ENCODE data around the gene PPT1.

Gene PPT1

GRCh38 chr1:40073062-40073461 lies 24.0 kb downstream of the PPT1 start:
- H3K36me3 ChIP-seq (ENCODE audit: low read depth) = peaks cover 90% of the 10 kb centered on the region
- H3K4me1 ChIP-seq (ENCODE audit: insufficient read depth, poor library complexity, severe bottlenecking) = peaks cover 13% of the 10 kb centered on the region
- H3K9me3 ChIP-seq (ENCODE audit: severe bottlenecking) = no peaks in the 10 kb centered on the region
- DNase-seq (ENCODE audit: low spot score) (no peak), ATAC-seq (ENCODE audit: low read depth) (no peak)
- H3K27ac ChIP-seq (ENCODE audit: poor library complexity, severe bottlenecking) = no peak overlapping the region
- no peaks in the 10 kb centered on the region for H3K27me3 ChIP-seq (ENCODE audit: insufficient read depth, poor library complexity, severe bottlenecking)
- no peak overlapping the region for H3K4me3 ChIP-seq (ENCODE audit: severe bottlenecking)
- no peak for TF ChIP-seq CTCF (IDR thresholded peaks at IDR 0.05; ENCODE audit: poor library complexity, severe bottlenecking)

- ATAC-seq (ENCODE audit: low read depth) = no peak
- DNase-seq (ENCODE audit: low spot score) = no peak
- no peak overlapping the region for H3K27ac ChIP-seq (ENCODE audit: poor library complexity, severe bottlenecking)
- H3K4me3 ChIP-seq (ENCODE audit: severe bottlenecking) = no peak overlapping the region
- no peak for TF ChIP-seq CTCF (IDR thresholded peaks at IDR 0.05; ENCODE audit: poor library complexity, severe bottlenecking)
- H3K4me1 ChIP-seq (ENCODE audit: insufficient read depth, poor library complexity, severe bottlenecking) = peaks cover 12% of the 10 kb centered on the region
- no peaks in the 10 kb centered on the region for H3K27me3 ChIP-seq (ENCODE audit: insufficient read depth, poor library complexity, severe bottlenecking)
- H3K36me3 ChIP-seq (ENCODE audit: low read depth) = peaks cover 90% of the 10 kb centered on the region
- no peaks in the 10 kb centered on the region for H3K9me3 ChIP-seq (ENCODE audit: severe bottlenecking)
These were observed 24.9 kb downstream of the PPT1 start for GRCh38 chr1:40072142-40072541.

GRCh38 chr1:40067851-40068250 lies 29.2 kb downstream of the PPT1 start:
- TF ChIP-seq CTCF (IDR thresholded peaks at IDR 0.05; ENCODE audit: poor library complexity, severe bottlenecking) = no peak
- Histone ChIP-seq H3K4me3 (ENCODE audit: severe bottlenecking) (no peak overlapping the region), H3K36me3 (ENCODE audit: low read depth) (peaks cover 98% of the 10 kb centered on the region), H3K9me3 (ENCODE audit: severe bottlenecking) (no peaks in the 10 kb centered on the region), H3K27ac (ENCODE audit: poor library complexity, severe bottlenecking) (peak overlapping the region; percentile 44), H3K27me3 (ENCODE audit: insufficient read depth, poor library complexity, severe bottlenecking) (no peaks in the 10 kb centered on the region), H3K4me1 (ENCODE audit: insufficient read depth, poor library complexity, severe bottlenecking) (peaks cover 11% of the 10 kb centered on the region)
- ATAC-seq (ENCODE audit: low read depth) = no peak
- no peak for DNase-seq (ENCODE audit: low spot score)

GRCh38 chr1:40067023-40067422 lies 30.0 kb downstream of the PPT1 start:
- no peak for DNase-seq (ENCODE audit: low spot score)
- Histone ChIP-seq H3K27me3 (ENCODE audit: insufficient read depth, poor library complexity, severe bottlenecking) (no peaks in the 10 kb centered on the region), H3K27ac (ENCODE audit: poor library complexity, severe bottlenecking) (peak overlapping the region; percentile 44), H3K9me3 (ENCODE audit: severe bottlenecking) (no peaks in the 10 kb centered on the region), H3K4me1 (ENCODE audit: insufficient read depth, poor library complexity, severe bottlenecking) (peaks cover 11% of the 10 kb centered on the region), H3K36me3 (ENCODE audit: low read depth) (peaks cover 99% of the 10 kb centered on the region), H3K4me3 (ENCODE audit: severe bottlenecking) (no peak overlapping the region)
- ATAC-seq (ENCODE audit: low read depth) = peak; percentile 76
- no peak for TF ChIP-seq CTCF (IDR thresholded peaks at IDR 0.05; ENCODE audit: poor library complexity, severe bottlenecking)

- DNase-seq (ENCODE audit: low spot score) (no peak), ATAC-seq (ENCODE audit: low read depth) (no peak)
- no peak for TF ChIP-seq CTCF (IDR thresholded peaks at IDR 0.05; ENCODE audit: poor library complexity, severe bottlenecking)
- Histone ChIP-seq H3K4me1 (ENCODE audit: insufficient read depth, poor library complexity, severe bottlenecking) (peaks cover 16% of the 10 kb centered on the region), H3K4me3 (ENCODE audit: severe bottlenecking) (no peak overlapping the region), H3K36me3 (ENCODE audit: low read depth) (peaks cover 100% of the 10 kb centered on the region), H3K27ac (ENCODE audit: poor library complexity, severe bottlenecking) (peak overlapping the region; percentile 44), H3K9me3 (ENCODE audit: severe bottlenecking) (no peaks in the 10 kb centered on the region), H3K27me3 (ENCODE audit: insufficient read depth, poor library complexity, severe bottlenecking) (no peaks in the 10 kb centered on the region)
These were observed 32.1 kb downstream of the PPT1 start for GRCh38 chr1:40064797-40065499.
